Gastrocnemius medialis (tissue), 4 donors: ENCODE measurements around the gene NIPA2.
"Not testable (repeated sequence)": the region's sequence is repeated elsewhere in the genome, so short reads cannot be mapped to it uniquely, and the experiment has no call there.

ENCODE experiments used
- CTCF ChIP-seq, 5 experiments: fragments of 450-650 bp in 3 of 5; fragments of 200-600 bp in 2 of 5; sonication (generic) in 2 of 5; IDR thresholded peaks in 4 of 5; conservative IDR thresholded peaks in 1 of 5; 1 replicate in 4 of 5; 2 replicates in 1 of 5; pipeline ENCODE4 v1.5.1; 2016 to 2019; ENCODE audit warnings: antibody characterized with exemption in 5 of 5, mild to moderate bottlenecking in 3 of 5, moderate library complexity in 3 of 5
- POLR2A ChIP-seq, 2 donors: fragments of 450-650 bp; IDR thresholded peaks; one replicate each; pipeline ENCODE4 v1.6.1; 2017; ENCODE audit warnings: antibody characterized with exemption in 2 of 2, mild to moderate bottlenecking in 2 of 2, moderate library complexity in 2 of 2

DNA sequence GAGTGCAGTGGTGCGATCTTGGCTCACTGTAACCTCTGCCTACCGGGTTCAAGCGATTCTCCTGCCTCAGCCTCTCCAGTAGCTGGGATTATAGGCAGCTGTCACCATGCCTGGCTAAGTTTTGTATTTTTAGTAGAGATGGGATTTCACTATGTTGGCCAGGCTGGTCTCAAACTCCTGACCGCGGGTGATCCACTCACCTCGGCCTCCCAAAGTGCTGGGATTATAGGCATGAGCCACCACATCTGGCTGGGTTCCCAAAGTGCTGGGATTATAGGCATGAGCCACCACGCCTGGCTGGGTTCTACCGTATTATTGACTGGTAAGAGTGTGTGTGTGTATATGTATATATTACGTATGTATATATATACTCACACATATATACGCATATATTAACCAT is 35.5 kb upstream of the NIPA2 start:
- TF ChIP-seq POLR2A (IDR thresholded peaks at IDR 0.05); CTCF (IDR thresholded peaks at IDR 0.05 in 4 of 5, conservative IDR thresholded peaks at IDR 0.05 in 1 of 5): not testable (repeated sequence)
